Measurements from ENCODE around the gene MAP4.

DNA sequence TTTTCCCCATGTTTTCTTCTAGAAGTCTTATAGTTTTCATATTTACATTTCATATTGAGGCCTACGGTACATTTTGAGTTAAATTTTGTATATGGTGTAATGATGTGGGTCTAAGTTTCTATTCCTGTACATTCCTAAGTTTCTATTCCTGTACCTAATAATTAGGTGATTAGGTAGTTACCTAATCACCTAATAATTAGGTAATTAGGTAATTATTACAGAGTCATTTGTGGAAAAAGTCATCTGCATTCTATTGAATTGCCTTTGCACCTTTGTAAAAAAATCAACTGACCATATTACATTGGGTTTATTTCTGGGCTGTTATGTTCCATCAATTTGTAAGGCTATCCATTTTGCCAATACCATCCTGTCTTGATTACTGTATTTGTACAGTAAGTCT lies 37.1 kb downstream of the MAP4 start:
- TF ChIP-seq POLR2A (IDR thresholded peaks at IDR 0.05): no peak
- TF ChIP-seq, protein P1, sequence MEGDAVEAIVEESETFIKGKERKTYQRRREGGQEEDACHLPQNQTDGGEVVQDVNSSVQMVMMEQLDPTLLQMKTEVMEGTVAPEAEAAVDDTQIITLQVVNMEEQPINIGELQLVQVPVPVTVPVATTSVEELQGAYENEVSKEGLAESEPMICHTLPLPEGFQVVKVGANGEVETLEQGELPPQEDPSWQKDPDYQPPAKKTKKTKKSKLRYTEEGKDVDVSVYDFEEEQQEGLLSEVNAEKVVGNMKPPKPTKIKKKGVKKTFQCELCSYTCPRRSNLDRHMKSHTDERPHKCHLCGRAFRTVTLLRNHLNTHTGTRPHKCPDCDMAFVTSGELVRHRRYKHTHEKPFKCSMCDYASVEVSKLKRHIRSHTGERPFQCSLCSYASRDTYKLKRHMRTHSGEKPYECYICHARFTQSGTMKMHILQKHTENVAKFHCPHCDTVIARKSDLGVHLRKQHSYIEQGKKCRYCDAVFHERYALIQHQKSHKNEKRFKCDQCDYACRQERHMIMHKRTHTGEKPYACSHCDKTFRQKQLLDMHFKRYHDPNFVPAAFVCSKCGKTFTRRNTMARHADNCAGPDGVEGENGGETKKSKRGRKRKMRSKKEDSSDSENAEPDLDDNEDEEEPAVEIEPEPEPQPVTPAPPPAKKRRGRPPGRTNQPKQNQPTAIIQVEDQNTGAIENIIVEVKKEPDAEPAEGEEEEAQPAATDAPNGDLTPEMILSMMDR (IDR thresholded peaks at IDR 0.05): no peak
